NCI-H2171 (cell line): ENCODE data around the gene PRR13.
A peak's percentile ranks its signal among the peaks of the same experiment; 100 is the strongest.
"Not testable (repeated sequence)": the region's sequence is repeated elsewhere in the genome, so short reads cannot be mapped to it uniquely, and the experiment has no call there.

Experiments used
- DNase-seq: peaks from one replicate; lab custom pipeline; 2025; lab: John Stamatoyannopoulos, UW

PRR13 gene

DNA sequence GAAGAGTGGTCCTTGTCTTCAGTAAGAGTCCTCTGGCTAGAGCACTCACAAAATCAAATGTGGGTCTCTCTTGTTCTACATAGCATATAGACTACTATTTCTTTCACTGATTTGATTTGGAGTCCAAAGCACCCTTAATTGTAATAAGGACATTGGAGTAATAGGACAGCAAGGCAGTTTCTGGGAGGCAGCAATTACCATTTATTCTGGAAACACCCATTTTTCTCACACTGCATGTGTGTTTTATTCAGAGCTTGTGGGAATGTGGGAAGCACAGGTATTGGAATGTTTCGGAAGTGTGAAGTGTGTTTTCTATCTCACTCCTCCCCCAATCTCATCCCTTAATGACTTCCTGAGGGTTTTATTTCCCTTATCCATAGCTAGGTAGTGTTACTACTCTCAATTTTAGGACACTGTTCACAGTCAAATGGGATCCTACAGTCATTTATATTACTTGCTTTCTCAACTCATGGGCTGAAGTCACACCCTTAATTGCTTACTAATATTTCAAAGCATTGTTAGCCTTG is 30.6 kb downstream of the PRR13 start:
- DNase-seq = no peak

DNA sequence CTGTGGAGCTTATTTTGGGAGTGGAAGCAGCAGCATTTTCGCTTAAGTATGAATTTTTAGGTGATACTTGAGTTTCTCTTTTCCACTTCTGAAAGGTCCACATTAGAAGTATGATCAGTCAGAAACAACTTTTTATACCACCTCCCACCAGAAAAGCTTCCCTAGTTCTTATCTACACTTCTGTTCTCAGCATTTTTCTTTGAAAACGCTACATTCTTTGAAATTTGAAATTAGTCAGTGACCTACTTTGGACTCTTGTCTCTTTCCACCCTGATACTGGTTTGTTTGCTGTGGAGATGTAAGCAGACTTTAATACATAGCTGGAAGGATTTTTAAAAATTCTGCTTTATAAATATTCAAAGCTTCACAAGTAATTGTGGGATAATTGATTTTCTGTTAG is 32.5 kb downstream of the PRR13 start:
- DNase-seq = no peak

DNA sequence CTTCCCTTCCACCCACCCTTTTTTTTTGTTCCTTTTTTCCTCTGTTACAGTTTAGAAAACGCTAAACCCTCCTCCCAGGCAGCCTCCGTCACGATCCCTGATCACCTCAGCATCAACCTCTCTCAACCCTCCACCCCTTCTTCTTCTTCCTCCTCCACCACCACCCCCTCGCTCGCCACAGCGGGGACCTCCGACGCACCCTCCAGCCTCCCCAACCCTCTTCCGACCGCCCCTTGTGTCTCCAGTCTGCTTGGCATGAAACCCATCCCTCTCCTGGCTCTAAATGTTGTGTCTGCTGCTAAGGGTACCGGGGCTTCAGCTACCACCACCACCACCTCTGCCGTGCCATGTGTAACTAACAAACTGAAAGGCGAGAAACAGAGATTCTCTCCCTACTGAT is 33.3 kb downstream of the PRR13 start:
- no peak for DNase-seq

DNA sequence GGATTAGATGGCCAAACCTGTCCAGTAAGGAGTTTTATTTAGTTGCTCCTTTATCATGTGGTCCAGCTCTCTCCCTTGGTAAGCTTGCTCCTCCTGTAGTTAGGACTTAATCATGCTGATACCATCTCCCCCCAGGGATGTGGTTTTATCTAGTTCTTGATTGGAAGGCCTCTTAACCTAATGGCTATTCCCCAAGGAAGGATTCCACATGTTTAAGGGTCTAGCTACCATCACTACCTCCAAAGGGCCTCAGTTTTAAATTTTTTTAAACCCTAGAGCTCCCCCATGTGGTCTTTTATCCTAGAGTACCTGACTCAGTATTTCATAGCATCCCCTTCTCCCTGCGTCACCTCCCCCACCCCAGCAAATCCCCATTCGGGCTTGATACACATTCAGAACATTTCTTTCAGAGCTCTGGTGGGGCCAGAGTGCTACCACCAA is 35.3 kb downstream of the PRR13 start:
- DNase-seq = no peak

DNA sequence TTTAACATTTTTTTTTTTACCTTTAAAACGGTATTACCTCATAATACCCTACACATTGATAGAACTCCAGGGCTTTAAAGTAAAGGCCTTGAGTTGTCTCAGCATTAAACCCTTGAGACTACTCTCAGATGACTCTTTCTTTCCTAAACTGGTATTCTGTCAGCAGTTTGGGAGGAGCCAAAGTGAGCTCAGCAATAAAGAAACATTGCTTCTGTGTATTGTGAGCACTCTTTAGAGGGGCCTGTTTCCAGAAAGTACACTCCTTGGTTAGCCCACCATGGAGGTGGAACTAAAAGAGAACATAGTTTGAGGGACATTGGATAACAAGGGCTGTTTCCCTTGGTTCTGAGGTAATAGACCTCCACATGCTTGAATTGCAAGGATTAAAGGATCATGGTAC is 37.3 kb downstream of the PRR13 start:
- DNase-seq = no peak

DNA sequence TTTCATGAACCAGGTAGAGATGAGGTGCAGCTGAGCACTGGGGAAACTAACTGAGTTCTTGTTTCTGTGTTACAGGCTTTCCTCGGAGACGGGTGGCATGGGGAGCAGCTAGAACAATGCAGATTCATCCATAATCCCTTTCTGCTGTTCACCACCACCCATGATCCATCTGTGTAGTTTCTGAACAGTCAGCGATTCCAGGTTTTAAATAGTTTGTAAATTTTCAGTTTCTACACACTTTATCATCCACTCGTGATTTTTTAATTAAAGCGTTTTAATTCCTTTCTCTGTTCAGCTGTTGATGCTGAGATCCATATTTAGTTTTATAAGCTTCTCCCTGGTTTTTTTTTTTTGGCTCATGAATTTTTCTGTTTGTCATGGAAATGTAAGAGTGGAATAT is 37.8 kb downstream of the PRR13 start:
- DNase-seq = no peak

DNA sequence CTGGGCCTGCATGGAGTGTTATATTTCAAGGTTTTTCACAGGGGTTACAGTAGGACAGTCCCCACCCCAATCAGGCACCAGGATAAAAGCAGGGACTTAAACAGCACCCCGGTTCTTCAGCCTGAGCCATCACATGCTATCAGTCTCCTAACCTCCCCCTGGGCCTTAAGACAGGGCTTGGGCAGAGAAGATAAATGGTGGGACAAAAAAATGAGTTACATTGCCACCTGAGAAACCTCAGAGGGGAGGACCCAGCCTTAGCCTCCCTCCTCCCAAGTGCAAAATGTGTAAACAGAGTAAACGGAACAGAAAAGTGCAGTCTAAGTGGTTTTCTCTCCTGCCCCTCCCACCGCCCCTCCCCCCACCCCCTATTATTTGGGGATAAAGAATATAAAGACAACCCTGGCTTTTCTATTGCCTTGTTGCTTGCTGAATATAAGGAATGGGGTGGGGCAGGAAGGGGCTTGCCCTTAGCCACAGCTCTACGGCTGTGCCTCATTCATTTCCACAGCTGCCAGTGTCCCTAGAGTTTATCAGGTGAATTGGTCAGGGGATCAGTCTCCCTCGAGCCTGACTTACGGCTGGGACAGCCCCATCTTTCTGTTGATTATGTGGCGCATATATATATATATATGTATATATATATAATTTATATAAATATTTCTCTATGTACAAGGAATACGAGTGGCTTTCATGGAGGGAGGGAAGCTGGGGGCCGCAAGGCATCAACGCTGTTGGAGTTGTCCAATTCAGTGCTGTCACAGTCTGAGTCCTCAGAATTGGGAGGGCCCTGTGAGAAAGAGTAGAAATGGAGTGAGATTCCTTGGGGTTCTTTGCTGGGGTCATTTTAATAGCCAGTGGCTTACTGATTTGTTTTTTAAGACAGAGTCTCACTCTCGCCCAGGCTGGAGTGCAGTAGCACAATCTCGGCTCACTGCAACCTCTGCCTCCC is 39.2 kb downstream of the PRR13 start:
- DNase-seq = no peak

DNA sequence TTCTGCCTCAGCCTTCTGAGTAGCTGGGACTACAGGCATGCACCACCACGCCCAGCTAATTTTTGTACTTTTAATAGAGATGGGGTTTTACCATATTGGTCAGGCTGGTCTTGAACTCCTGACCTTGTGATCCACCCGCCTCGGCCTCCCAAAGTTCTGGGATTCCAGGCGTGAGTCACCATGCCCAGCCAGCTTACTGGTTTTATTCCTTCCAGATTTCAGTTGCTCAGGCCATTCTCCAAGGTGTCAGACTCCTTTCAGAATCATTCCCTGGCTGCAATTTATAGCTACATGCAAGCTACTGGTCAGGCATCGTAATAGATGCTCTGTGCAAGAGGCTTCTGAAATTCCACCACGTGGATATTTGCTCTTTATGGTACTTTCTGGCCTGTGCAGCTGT is 39.9 kb downstream of the PRR13 start:
- DNase-seq = not testable (repeated sequence)

DNA sequence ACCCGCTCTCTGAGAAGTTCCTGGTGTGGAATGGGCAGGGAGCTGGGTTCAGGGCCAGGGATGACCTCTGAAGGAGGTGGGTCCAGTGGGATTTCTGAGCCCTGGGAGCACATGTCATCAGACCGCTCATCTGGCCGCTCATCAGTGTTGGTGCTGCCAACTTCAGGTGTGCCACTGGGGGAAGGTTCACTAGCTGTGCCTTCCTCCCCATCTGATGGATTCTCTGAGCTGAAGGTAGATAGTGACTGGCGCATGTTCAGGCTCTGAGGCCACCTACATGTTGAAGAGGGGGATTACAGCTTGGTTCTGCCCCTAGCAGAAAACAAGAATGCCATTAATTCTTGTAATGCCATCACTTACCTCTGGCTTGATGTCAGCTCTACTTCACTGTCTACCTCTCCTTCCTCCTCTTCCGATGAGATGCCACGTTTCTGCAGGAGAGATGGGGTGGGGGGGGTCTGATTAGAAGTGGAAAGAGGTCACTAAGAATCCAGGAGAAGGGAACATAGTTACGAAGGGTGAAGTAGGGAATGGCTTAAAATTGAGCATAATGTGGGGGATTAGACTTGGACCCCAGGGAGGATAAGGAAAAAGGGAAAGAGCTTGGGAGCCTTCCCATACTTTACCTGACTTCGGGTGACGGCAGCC is 40.5 kb downstream of the PRR13 start:
- DNase-seq = no peak

DNA sequence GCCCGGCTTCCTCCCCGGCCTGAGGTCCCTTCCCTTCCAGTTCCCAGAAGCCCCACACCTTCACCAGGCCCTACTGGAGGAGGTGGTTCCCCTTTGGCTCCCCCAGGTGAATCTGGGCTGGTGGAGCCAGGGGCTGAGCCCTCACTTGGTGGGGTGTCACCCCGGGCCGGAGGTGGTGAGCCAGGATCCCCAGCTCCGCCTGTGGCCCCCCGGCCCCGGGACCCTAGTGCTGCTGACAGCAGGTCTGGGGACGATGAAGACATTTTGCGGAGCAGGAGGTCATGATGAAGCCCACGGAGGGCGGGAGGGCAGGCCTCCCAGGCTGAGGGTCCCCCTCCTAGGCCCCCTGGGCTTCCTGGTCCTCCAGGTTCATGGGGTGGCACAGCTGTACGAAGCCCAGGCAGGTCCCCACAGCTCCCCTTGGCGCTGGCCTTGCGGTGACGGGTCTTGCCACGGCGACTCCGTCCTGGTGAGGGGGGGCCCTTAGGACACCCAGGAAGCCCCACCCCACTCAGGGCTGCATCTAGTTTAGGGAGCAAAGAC is 41.2 kb downstream of the PRR13 start:
- no peak for DNase-seq

DNA sequence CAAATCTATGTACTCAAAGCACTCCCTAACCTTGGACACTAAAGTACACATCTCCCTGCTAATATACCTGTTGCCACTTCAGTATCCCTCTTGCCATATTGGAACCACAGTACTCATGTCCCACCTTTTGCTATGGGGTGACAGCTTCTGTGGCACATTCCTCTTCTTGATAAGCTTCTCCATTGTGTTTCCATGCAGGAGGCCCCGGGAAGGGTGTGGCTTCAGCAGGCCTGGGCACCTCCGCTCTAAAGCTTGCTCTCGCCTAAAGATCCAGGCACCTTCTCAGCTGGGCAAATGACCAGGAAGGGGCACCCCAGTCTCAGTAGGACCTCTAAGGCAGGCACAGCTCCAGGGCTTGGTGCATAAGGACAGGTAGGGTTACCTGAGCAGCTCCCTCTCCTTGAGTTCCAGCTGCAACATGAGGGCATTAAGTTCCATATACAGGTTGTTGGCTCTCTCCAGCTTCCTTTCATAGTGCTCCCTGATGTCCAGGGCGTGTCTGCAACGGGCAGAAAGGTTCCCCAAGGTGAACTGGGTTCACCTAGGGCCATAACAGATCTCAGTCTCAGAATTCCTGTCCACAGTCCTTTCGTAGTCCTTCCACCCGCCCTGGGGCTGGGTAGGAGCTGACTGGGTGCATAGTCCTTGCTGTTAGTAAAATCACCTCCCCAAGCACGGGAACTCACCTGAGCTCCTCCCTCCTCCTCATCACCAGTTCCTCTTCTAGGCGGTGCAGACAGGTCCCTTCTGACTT is 41.9 kb downstream of the PRR13 start:
- DNase-seq = no peak

DNA sequence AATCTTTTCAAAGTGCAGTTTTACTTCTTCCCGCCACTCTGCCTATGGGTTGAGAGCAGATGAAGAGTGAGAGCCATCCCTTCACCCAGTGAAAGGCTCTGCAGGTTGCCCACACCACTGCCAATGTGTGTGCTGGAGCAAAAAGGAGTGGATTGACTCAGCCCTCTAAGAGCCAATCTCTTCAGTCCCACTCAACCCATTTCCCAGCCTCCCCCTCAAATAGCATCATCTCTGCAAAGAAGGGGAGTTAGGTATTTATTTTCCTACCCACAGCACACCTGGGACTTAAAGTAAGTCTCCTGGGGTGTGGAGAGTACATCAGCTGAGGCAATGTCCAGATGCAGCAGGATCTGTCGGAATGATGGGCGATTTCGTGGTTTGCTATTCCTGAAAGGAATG is 42.4 kb downstream of the PRR13 start:
- no peak for DNase-seq

DNA sequence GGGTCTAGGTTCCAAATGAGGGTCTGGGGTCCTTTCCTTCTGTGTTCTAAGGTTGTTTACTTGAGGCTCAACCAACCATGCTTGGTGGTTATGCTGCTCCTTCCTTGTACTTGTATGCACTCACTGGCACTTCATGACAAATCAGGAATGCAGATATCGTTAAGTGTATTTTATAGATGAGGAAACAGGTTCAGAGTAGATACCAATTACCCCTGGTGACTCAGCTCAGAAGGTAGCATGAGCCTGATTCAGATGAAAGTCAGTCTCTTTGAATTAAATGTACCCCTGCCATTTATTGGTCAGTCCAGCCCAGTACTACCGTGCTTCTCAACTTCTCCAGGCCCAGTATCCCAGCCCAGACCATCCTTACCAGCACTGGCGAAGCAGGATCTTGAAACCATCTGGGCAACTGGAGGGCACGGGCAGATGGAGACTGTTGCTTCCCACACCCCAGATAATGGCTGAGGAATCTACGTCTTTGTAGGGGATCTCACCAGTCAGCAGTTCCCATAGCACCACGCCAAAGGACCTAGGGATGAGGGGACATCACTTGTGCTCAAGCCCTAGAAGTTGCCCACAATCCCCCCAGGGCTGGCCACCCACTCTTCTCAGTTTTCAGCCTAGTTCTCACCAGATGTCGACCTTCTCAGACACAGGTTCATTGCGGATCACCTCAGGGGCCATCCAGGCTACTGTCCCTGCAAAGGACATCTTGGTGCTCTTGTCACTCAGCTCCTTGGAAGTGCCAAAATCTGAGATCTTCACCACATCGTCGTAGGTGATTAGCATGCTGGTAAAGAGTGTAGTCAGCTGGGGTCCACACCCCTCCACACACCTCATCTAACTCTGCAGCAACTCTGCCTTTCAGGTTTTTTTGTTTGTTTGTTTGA is 43.4 kb downstream of the PRR13 start:
- DNase-seq = no peak

DNA sequence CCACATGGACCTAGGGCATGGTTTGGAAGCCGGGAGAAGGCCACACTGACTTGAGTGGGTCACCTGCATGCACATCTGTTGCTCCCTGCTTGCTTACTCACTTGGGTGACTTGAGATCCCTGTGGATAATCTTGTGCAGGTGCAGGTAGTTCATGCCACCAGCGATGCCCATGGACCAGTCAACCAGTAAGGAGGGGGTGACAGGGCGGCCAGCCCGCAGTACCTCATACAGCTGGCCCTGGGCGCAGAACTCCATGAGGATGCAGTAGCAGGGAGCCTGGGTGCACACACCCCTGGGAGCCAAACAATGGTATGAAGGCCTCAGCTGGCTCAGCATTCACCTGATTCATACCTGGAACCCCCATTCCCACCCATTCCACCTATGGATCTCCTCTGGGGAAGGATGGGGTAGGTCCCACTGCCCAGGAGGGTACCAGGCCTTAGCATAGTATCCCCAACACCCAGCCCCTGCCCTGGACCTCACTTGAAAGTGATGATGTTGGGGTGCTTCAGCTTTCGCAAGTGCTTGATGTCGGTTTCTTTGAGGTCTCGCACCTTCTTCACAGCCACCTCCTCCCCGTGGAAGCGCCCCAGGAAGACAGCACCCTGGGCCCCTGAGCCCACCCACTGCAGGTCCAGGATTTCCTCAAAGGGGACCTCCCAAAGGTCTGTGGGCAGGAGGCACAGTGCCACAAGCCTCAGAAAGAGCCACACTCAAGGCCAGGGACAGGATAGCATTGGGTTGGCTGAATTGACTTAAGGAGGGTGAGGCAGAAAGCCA is 44.6 kb downstream of the PRR13 start:
- DNase-seq = no peak

DNA sequence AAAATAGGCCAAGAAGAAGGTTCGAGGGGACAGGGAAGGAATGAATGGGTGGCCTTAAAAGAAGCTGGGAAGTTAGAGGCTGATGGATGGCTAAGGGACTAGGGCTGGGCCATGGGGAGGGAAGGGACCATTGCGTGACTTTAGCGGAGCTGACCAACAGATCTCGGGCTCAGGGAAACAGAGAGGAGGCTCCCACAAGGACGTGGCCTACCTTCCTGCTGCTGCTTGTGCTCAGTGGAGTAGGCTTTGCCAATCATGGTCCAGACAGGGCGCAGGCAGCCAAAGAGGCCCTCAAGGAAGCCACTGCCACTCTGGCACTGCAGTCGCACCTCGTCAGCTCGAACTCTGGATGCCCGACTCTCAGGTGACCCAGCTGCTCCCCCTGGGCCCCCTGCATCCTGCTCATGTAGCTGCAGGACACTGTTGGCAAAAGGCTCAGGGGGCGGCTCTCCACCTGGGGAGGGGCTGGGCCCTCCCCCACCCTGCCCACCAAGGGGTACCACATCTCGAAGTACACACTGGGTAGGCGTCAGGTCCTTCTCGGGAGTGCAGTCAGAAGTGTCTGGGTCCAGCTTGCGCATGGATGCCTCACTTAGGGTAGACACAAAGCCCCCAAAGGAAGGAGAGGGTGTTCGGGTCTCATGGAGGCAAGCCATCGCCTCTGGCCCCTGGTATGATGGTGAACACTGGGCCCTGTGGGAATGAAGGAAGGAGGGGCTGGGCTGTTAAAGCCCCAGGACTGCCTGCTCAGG is 45.4 kb downstream of the PRR13 start:
- DNase-seq = no peak

DNA sequence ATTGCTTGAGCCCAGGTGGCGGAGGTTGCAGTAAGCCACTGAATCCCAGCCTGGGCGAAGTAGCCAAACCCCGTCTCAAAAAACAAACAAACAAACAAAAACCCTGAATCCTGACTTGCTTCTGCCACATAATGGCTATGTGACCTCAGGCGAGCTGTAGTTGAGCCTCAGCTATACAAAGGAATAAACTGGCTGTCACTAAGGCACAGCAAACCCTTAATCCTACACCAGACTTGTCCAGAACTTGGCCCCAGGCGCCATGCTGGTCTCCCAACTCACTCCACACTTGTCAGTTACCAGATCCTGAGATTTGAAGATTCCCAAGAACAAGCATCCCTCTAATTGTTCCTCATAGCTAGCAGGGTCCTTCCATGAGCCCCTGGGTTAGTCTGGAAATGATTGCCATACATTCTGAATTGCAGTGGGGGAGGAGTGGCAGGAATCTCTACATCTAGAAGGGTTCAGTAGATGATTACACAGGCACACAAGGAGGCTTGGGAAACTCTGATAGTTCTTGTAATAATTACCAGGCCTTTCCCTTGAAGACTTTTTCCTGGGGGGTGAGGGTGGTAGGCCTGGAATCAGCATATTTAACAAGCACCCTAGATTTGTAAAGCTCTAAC is 47.8 kb downstream of the PRR13 start:
- DNase-seq = no peak

DNA sequence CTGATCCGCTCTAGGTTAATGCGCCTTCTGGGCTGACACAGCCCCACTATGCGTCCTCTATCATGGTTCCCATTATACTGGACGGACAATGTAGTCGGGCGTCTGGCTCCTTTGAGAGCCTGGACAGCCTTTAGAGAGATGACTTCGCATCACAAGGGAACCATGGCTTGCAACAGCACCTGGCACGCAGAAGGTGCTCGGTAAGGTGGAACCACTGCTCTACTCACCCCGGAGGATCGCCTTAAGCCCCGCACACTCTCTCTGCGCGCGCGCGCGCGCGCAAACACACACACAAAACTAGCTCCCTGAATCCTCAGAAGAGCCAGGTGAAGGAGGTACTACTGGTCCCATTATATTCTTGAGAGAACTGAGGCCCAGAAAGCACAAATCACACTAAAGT is 50.7 kb downstream of the PRR13 start:
- no peak for DNase-seq

DNA sequence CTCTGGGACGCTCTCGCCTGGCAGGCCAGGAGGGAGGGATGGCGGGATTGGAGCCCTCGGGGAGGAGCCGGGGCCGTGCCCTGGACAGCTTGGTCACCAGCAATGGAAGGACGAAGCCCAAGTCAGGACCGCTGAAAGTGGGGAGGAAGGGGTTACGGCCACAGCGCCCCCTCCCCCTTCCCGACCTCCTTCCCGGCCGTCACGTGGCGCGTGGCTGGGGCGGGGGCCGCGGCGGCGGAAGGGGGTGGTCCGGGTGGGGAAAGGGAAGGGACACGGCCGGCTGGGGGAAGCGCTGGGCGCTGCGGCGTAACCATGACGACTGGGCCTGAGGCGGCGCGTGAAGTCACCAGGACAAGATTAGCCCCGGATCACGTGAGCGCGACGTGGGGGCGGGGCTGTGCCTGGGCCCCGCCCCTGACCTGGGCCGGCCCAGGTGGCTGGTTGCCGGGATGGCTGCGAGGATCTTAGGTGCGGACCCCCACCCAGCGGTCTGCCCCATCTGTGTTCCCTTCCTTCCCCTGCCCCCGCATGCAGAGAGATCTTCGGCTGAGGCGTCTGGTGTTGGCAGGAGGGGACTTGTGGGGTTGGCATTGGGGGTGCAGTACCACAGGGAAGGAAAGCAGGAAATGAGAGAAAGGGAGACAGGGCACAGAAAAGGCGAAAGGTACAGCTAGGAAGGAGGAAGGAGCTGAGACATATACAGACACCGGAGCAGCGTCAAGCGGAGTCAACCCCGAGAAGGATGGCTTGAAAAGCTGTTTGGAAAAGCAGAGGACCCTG is 51.5 kb downstream of the PRR13 start:
- peak; percentile 91 for DNase-seq
